ENCODE measurements around the gene SNRPB.

DNA sequence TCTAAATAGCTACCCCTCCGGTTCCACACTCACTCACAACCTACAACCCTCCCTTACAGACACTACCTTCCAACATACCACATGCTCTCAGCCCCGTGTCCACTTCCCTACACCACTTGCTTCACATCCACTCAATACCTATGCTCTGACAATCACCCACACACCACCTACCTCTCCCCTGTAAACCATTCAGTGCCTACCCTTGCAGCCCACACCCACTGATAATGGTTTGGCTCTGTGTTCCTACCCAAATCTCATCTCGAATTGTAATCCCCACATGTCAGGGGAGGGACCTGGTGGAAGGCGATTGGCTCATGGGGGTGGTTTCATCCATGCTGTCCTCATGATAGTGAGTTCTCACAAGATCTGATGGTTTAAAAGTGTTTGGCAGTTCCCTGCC lies 48.0 kb upstream of the SNRPB start:
- TF ChIP-seq POLR2A (IDR thresholded peaks at IDR 0.05) (no peak), CTCF (IDR thresholded peaks at IDR 0.05 in 8 of 11, conservative IDR thresholded peaks at IDR 0.05 in 3 of 11) (no peak)

Data from spleen (tissue), 7 donors.